SK-N-SH (cell line): ENCODE results near the gene GIPC2. TPM values are rescaled to one million over a fixed set of nuclear protein-coding genes. Genes with fewer than 3 reads are reported as not detected.

Experiments used
- CTCF ChIA-PET: fragments of 300-600, 350-600 bp; formaldehyde crosslinking; extraction: SDS; loops from one replicate; lab custom pipeline; 2021; lab: Yijun Ruan, JAX
- POLR2A ChIA-PET: fragments of 350-600 bp; sonication (Branson Sonifier 250); formaldehyde crosslinking; extraction: SDS; loops from one replicate; lab custom pipeline; 2020; ENCODE audit warnings: antibody characterized with exemption, inconsistent platforms; lab: Yijun Ruan, JAX
- DNase-seq: peaks from one replicate; pipeline ENCODE4 v3.0.0; 2012
- H2AFZ ChIP-seq: fragments of 200-600 bp; sonication (generic); 2 replicates; pipeline ENCODE4 v1.8.1; 2016; ENCODE audit warnings: antibody characterized with exemption, mild to moderate bottlenecking, low read depth
- H3F3A ChIP-seq: fragments of 200-600 bp; sonication (generic); replicated peaks from 2 replicates; pipeline ENCODE3; 2016; ENCODE audit warnings: antibody characterized with exemption, mild to moderate bottlenecking; ENCODE audit not compliant: insufficient read depth
- H3K27ac ChIP-seq, 2 experiments: fragments of 200-500 bp in 1 of 2; fragments of 200-600 bp in 1 of 2; sonication (Bioruptor generic) in 1 of 2; sonication (generic), shearing (Covaris generic) in 1 of 2; 2 replicates each; pipeline versions ENCODE4 v1.5.1 to v1.6.1; 2014 to 2016; ENCODE audit warnings: low read depth in 2 of 2, inconsistent platforms in 1 of 2, low read length in 1 of 2, mild to moderate bottlenecking in 1 of 2, mixed read lengths in 1 of 2
- H3K27me3 ChIP-seq: fragments of 200-600 bp; sonication (generic), shearing (Covaris generic); 2 replicates; pipeline ENCODE4 v1.6.1; 2016; ENCODE audit warnings: mixed run types; ENCODE audit not compliant: insufficient read depth
- H3K36me3 ChIP-seq, 2 experiments: fragments of 200-500 bp in 1 of 2; fragments of 200-600 bp in 1 of 2; sonication (Bioruptor generic) in 1 of 2; sonication (generic) in 1 of 2; replicated peaks in 1 of 2; 2 replicates each; pipeline versions ENCODE3 to v1.5.1; 2014 to 2016; ENCODE audit warnings: low read length in 1 of 2, mild to moderate bottlenecking in 1 of 2; ENCODE audit not compliant: insufficient read depth in 2 of 2, control insufficient read depth in 1 of 2
- H3K4me1 ChIP-seq, 2 experiments: fragments of 200-500 bp in 1 of 2; fragments of 200-600 bp in 1 of 2; sonication (Bioruptor generic) in 1 of 2; sonication (generic), shearing (Covaris generic) in 1 of 2; 2 replicates each; pipeline versions ENCODE4 v1.5.1 to v1.6.1; 2014 to 2016; ENCODE audit warnings: low read depth in 1 of 2, low read length in 1 of 2, mixed run types in 1 of 2; ENCODE audit not compliant: insufficient read depth in 2 of 2, control insufficient read depth in 1 of 2
- H3K4me2 ChIP-seq: fragments of 200-600 bp; sonication (generic), shearing (Covaris generic); 2 replicates; pipeline ENCODE4 v1.6.1; 2017; ENCODE audit warnings: mixed run types
- H3K4me3 ChIP-seq, 2 experiments: fragments of 200-500 bp in 1 of 2; fragments of 200-600 bp in 1 of 2; sonication (Bioruptor generic) in 1 of 2; sonication (generic), shearing (Covaris generic) in 1 of 2; 2 replicates each; pipeline versions ENCODE4 v1.5.1 to v1.8.1; 2014 to 2016; ENCODE audit warnings: low read depth in 2 of 2, inconsistent platforms in 1 of 2, low read length in 1 of 2, mild to moderate bottlenecking in 1 of 2, mixed read lengths in 1 of 2, moderate library complexity in 1 of 2
- H3K79me2 ChIP-seq: fragments of 200-600 bp; sonication (generic); 2 replicates; pipeline ENCODE4 v1.8.1; 2017; ENCODE audit warnings: mild to moderate bottlenecking; ENCODE audit not compliant: insufficient read depth
- H3K9ac ChIP-seq: fragments of 200-600 bp; sonication (generic); 2 replicates; pipeline ENCODE4 v1.6.1; 2017; ENCODE audit warnings: mixed run types
- H3K9me2 ChIP-seq: fragments of 200-600 bp; sonication (generic); 2 replicates; pipeline ENCODE4 v1.6.1; 2017; ENCODE audit warnings: mixed run types
- H3K9me3 ChIP-seq: fragments of 200-600 bp; sonication (generic); 2 replicates; pipeline ENCODE4 v1.6.1; 2017; ENCODE audit warnings: mixed run types, mild to moderate bottlenecking, moderate library complexity
- H4K20me1 ChIP-seq: fragments of 200-600 bp; sonication (generic); 2 replicates; pipeline ENCODE4 v1.6.1; 2017; ENCODE audit warnings: mild to moderate bottlenecking, mixed run types; ENCODE audit not compliant: insufficient read depth
- EZH2phosphoT487 ChIP-seq: fragments of 200-600 bp; sonication (generic); IDR thresholded peaks from 2 replicates; pipeline ENCODE4 v1.6.1; 2017; ENCODE audit warnings: low read depth, mixed run types, mild to moderate bottlenecking, antibody characterized with exemption, moderate library complexity, borderline replicate concordance
- FOSL2 ChIP-seq: IDR thresholded peaks from 2 replicates; pipeline ENCODE4 v1.4.0; 2012; ENCODE audit warnings: low read depth, mild to moderate bottlenecking, moderate library complexity, borderline replicate concordance
- FOXJ3 ChIP-seq: sonication (generic); formaldehyde crosslinking; IDR thresholded peaks from 2 replicates; pipeline ENCODE4 v1.5.1; 2020; ENCODE audit warnings: mild to moderate bottlenecking, missing genetic modification reagents
- FOXM1 ChIP-seq: IDR thresholded peaks from 2 replicates; pipeline ENCODE4 v1.4.0; 2012; ENCODE audit warnings: low read depth, mild to moderate bottlenecking
- GATA2 ChIP-seq: sonication (generic); formaldehyde crosslinking; IDR thresholded peaks from 2 replicates; pipeline ENCODE4 v1.5.0; 2020; ENCODE audit warnings: mild to moderate bottlenecking, missing genetic modification reagents
- JUND ChIP-seq: IDR thresholded peaks from 2 replicates; pipeline ENCODE4 v1.4.0; 2012
- MEF2A ChIP-seq: IDR thresholded peaks from 2 replicates; pipeline ENCODE4 v1.4.0; 2012; ENCODE audit warnings: low read depth, borderline replicate concordance
- MXI1 ChIP-seq: IDR thresholded peaks from 2 replicates; pipeline ENCODE4 v1.6.1; 2012; ENCODE audit warnings: mild to moderate bottlenecking, low read depth, low read length, improper control_type of control experiment
- NFIC ChIP-seq: IDR thresholded peaks from 2 replicates; pipeline ENCODE4 v1.4.0; 2012; ENCODE audit warnings: borderline replicate concordance
- NRF1 ChIP-seq: IDR thresholded peaks from 2 replicates; pipeline ENCODE4 v1.6.1; 2012; ENCODE audit warnings: low read depth, mild to moderate bottlenecking, low read length
- RAD21 ChIP-seq: IDR thresholded peaks from 2 replicates; pipeline ENCODE4 v1.6.1; 2012; ENCODE audit warnings: mild to moderate bottlenecking, low read length
- RCOR1 ChIP-seq: fragments of 150-350 bp; IDR thresholded peaks from 2 replicates; pipeline ENCODE4 v1.6.1; 2017; ENCODE audit warnings: antibody characterized with exemption, low read length
- SIN3A ChIP-seq: IDR thresholded peaks from 2 replicates; pipeline ENCODE4 v1.6.1; 2012; ENCODE audit warnings: low read depth, mild to moderate bottlenecking, low read length, moderate library complexity, borderline replicate concordance
- TCF12 ChIP-seq: IDR thresholded peaks from 2 replicates; pipeline ENCODE4 v1.4.0; 2012
- ZBTB33 ChIP-seq: IDR thresholded peaks from 2 replicates; pipeline ENCODE4 v1.4.0; 2012; ENCODE audit warnings: low read depth, borderline replicate concordance
- WGBS: methylation state at CpG from one replicate; pipeline ENCODE4 v1.1.6; 2017; ENCODE audit warnings: low lambda C conversion rate; 5-methylcytosine and 5-hydroxymethylcytosine counted together
- polyA plus RNA-seq, 3 experiments: library from polyadenylated mRNA; depleted of rRNA; stranded (reverse); fragments of >200 nt; gene quantifications; 2 replicates each; pipeline ENCODE4 v1.2.3, GENCODE V29; 2012
- TF ChIP-seq, protein P1 (sequence below): fragments of 200-600 bp; sonication (generic); IDR thresholded peaks from 2 replicates; pipeline ENCODE4 v1.6.1; 2017; ENCODE audit warnings: antibody characterized with exemption, mild to moderate bottlenecking, moderate library complexity

Gene GIPC2
- polyA plus RNA-seq, 1 of the 3 experiments (the other 2 are of a cell fraction) = 0.02 TPM

GRCh38 chr1:78070758-78071157 lies 25.0 kb downstream of the GIPC2 start (continued):
- TF ChIP-seq GATA2 (CRISPR knock-in tag) = no peak
- TF ChIP-seq SIN3A = no peak
- no peak for TF ChIP-seq RAD21
- no peak for TF ChIP-seq MXI1
- peak; percentile 97 for TF ChIP-seq FOSL2
- TF ChIP-seq NFIC = peak; percentile 73
- no peak for TF ChIP-seq NRF1
- TF ChIP-seq, protein P1, sequence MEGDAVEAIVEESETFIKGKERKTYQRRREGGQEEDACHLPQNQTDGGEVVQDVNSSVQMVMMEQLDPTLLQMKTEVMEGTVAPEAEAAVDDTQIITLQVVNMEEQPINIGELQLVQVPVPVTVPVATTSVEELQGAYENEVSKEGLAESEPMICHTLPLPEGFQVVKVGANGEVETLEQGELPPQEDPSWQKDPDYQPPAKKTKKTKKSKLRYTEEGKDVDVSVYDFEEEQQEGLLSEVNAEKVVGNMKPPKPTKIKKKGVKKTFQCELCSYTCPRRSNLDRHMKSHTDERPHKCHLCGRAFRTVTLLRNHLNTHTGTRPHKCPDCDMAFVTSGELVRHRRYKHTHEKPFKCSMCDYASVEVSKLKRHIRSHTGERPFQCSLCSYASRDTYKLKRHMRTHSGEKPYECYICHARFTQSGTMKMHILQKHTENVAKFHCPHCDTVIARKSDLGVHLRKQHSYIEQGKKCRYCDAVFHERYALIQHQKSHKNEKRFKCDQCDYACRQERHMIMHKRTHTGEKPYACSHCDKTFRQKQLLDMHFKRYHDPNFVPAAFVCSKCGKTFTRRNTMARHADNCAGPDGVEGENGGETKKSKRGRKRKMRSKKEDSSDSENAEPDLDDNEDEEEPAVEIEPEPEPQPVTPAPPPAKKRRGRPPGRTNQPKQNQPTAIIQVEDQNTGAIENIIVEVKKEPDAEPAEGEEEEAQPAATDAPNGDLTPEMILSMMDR = no peak
- TF ChIP-seq, all 33 proteins: peak for 11

- 63% methylated on average over 5 of the region's 5 CpGs for WGBS
- peak overlapping the region; percentile 23; the same call in 1 of the 2 replicates for H3K4me2 ChIP-seq
- H3K4me3 ChIP-seq = no peak overlapping the region
- H3K4me1 ChIP-seq = peaks cover 0 to 19% of the 10 kb centered on the region in 2 experiments; a peak in 1 of 4 replicates
- no peaks in the 10 kb centered on the region for H3K36me3 ChIP-seq
- H3K9me3 ChIP-seq = no peaks in the 10 kb centered on the region
- no peaks in the 10 kb centered on the region for H4K20me1 ChIP-seq
- no peak overlapping the region for H3K9ac ChIP-seq
- no peak overlapping the region for H2AFZ ChIP-seq
- no peaks in the 10 kb centered on the region for H3K79me2 ChIP-seq
- no peaks in the 10 kb centered on the region for H3K27me3 ChIP-seq
- TF ChIP-seq NFIC = no peak
- TF ChIP-seq FOSL2 = no peak
- TF ChIP-seq RCOR1 = no peak
- no peak for TF ChIP-seq EZH2phosphoT487
- TF ChIP-seq ZBTB33 = no peak
- no peak for TF ChIP-seq TCF12
- TF ChIP-seq JUND = no peak
- TF ChIP-seq FOXM1 = no peak
- no peak for TF ChIP-seq FOXJ3 (CRISPR knock-in tag)
- TF ChIP-seq MEF2A = no peak
- no peak for TF ChIP-seq NRF1
- no peak for DNase-seq
- H3F3A ChIP-seq = peaks cover 16% of the 10 kb centered on the region
- H3K9me2 ChIP-seq = no peaks in the 10 kb centered on the region
- ChIA-PET CTCF (no interaction called here), POLR2A (no interaction called here)
- peak overlapping the region in 1 of 2 experiments; percentile 84; a peak in 2 of 4 replicates for H3K27ac ChIP-seq
Observed at GRCh38 chr1:78071696-78072095, 25.9 kb downstream of the GIPC2 start.
